NCI-H460 (cell line): ENCODE results near the gene PIK3R6. TPM values are rescaled to one million over a fixed set of nuclear protein-coding genes. Genes with fewer than 3 reads are reported as not detected.
"Not testable (repeated sequence)": the region's sequence is repeated elsewhere in the genome, so short reads cannot be mapped to it uniquely, and the experiment has no call there.

Source experiments
- DNase-seq: peaks from one replicate; pipeline ENCODE4 v3.0.0-alpha.2; 2016; ENCODE audit warnings: low read depth; ENCODE audit errors: extremely low read depth
- total RNA-seq: library from RNA; depleted of rRNA; stranded (reverse); fragments of >200 nt; shearing (Covaris generic); gene quantifications from 2 replicates; pipeline ENCODE4 v1.2.3, GENCODE V29; 2014

The PIK3R6 gene
- total RNA-seq, 1 experiment from 2014 or later, result not detected

DNA sequence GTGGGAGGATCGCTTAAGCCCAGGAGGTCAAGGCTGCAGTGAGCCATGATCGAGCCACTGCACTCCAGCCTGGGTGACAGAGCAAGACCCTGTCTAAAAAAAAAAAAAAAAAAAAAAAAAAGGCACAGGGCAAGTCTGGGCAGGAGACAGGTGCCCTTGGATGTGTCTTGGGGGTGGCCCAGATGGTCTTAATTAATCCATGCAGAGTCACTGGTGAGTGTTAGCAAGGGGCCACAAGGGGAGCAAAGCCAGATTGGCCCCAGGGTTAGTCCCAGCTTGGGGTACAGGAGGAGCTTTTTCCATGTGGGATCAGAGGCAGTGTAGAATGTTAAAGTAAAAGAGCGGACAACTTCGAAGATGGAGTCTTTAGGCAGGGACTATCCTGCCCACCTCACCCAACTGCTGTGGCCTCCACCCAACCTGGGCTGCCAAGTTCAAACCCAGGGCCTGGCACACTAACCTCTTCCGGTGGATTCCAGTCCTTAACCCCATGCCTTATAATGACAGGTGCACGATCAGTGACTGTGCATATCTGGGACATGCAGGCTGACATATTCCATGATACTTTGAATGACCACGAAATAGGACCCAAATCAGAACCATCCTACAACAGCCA lies 36.1 kb downstream of the PIK3R6 start:
- DNase-seq, result no peak

DNA sequence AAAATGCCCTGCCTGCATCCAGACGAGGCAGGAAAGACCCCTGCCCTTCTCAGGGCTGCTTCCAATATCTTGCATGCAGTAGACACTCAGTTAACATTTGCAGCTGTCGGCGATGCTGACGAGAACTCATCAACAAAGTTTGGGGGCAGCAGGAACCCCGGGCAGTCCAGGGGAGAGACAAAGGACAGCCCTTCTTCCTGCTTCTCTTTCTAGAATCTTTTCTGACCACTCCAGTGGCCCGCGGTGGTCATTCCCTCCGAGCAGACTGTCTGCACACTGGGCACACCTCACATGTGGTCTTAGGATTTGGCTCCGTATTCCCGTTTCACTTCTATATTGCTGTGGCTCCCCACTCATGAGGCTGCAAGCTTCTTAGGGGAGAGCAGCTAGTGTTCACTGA lies 37.3 kb downstream of the PIK3R6 start:
- no peak for DNase-seq

DNA sequence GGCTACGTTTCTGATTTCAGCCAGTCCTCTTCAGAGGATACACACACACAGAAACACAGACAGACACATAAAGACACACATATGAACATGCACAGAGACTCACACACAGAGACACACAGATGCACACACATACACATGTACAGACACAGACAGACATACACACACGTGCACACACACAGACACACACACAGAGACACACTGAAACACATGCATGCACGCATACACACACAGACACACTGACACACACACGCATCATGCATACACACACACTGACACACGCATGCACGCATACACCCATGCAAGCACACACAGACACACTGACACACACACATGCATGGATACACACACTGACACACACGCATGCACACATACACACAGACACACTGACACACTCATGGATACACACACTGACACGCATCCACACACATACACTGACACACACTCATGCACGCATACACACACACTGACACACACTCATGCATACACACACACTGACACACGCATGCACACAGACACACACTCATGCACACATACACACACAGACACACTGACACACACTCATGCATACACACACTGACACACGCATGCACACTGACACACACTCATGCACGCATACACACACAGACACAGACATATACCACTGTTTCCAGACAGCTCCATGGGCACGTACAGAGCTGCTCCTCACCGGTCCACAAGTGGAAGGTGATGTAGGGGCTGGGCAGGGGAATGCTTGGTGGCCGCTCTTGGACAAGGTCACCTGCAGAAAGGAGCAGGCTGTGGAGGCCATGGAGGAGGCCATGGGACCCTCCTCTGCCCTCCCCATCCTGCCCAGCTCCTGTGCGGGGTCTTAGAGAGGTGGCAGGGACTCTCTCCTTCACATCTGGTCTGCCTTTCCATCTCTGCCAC lies 38.2 kb downstream of the PIK3R6 start:
- DNase-seq, result no peak

DNA sequence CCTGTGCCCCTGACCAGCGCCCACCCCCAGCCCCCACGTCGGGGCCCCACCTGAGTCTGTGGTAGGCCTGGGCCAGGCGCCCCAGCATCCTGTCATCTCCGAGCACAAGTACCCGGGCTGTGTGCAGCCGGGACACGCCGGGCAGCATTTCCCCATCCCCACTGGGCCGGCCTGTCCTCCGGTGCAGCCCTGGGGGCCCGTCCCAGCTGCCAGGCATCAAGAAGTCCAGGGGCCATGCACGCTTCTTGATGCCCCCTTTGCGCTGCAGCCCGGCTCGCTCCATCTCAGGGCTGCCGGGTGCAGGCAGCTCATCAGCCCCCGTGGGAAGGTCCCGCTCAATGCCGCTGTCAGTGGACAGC lies 39.0 kb downstream of the PIK3R6 start:
- no peak for DNase-seq

DNA sequence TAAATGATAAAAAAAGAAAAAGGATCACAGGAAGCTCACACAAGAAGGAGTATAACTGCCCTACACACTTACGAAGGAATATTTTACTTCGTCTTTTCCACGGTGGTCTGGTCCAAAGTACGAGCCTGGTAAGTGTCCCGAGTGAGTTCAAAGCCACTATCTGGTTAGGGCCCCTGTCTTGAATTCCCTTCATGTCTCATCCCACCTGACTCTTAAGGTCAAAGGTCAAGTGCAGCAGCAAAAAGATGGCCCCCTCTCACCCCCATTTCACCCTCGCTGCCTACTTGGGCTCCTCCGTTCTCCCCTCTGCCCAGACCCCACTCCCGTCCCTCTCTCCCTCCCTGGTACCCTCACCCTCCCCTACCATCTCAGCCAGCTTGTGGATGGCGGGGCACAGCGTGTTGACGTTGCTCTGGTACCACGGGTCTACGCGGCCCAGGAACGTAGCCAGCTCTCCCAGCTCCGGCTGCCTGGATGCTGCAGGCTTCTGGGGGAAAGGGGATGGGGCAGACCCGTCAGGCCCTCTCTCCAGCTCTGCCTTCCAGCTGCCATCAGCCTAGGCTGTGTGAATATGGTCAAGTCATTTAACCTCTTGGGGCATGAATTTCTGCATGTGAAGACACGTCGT lies 40.6 kb downstream of the PIK3R6 start:
- no peak for DNase-seq

DNA sequence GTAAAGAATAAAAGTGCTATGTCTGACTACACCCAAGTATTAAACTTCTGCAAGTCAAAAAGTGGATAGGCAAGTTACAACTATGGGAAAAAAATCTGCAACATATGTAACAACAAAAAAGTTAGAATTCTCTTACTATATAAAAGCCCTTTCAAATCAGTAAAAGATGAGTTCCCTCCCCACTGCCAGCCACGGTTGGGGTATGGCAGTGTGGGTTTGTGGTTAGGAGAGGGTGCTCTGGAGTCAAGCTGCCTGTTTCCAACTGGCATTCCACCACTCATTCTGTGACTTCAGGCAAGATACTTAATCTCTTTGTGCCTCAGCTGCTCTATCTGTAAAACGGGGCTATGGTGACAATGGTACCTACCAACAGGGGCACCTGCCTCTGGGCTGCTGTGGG lies 41.7 kb downstream of the PIK3R6 start:
- DNase-seq, result no peak

DNA sequence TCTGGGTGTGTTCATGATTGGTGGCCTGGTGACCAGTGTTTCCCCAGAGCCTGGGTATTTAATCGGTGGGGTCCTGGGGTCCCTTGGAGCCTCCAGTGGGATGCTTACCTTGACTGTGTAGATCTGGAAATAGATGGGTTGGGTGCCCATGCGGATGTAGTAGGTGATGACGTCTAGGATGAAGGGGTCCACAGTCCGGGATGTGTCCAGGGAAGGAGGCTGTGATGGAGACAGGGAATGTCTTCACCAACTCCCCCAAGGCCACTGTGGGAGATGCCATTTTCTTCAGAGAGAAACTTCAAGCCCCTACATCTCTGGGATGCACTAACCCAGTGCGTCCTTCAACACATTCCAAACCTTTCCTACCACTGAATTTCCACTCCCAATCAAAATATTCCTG lies 44.2 kb downstream of the PIK3R6 start:
- DNase-seq, result no peak

DNA sequence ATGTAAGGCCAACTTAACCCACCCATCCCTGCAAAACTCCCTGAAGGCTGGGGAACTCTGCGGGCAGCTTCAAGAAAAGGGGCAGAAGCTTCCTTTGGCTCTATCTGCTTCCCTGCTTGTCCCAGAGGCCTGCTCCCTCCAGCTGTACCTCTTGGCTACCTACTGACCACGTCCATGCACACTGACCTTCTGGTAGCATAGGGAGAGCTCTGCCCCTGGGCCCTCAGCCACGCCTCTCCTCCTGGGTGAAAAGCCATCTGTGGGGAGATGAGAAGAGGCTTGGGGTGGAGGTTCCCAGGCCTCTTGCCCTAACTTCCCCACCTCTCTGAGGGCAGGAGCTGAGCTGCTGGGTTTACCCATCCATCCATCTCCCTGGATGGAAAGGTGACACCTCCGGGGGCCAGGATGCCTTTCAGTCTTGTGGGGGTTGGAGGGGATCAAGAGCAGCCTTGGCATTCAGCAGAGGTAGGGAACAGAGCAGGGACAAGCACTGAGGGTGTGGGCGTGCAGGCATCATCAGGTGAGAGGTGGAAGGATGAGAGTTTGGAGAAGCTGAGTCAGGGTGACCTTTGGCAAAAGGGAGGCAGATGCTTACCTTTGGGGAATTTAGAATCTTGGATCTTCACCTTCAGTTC lies 45.0 kb downstream of the PIK3R6 start:
- no peak for DNase-seq

DNA sequence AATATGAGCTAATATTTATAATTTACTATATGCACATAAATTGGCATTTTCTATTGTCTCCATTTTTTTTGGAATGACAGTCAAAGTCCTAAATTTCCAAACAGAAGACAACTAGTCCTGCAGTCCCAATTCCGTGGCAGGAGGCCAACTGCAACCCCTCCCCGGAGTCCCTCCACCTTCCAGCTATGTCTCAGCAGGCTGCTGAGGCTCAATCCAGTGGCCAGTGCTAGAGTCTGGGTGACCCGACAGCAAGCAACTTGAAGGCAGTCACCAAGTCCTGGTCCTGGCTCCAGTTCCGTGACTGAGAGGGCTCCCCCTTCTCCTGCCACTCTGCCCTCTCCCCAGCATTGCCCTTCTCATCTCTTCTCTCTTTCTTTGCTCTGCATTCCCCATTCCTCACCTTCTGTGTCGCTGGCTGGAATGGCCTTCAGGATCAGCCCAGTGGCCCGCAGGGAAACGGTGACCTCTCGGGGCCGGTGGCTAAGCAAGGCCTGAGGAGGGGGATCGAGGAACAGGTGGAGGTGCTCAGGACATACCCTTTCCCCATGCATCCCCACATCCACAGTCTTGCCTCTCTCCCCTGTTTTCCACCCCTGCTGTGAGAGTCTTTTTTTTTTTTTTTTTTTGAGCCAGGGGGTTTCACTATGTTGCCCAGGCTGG lies 45.9 kb downstream of the PIK3R6 start:
- DNase-seq, result no peak

DNA sequence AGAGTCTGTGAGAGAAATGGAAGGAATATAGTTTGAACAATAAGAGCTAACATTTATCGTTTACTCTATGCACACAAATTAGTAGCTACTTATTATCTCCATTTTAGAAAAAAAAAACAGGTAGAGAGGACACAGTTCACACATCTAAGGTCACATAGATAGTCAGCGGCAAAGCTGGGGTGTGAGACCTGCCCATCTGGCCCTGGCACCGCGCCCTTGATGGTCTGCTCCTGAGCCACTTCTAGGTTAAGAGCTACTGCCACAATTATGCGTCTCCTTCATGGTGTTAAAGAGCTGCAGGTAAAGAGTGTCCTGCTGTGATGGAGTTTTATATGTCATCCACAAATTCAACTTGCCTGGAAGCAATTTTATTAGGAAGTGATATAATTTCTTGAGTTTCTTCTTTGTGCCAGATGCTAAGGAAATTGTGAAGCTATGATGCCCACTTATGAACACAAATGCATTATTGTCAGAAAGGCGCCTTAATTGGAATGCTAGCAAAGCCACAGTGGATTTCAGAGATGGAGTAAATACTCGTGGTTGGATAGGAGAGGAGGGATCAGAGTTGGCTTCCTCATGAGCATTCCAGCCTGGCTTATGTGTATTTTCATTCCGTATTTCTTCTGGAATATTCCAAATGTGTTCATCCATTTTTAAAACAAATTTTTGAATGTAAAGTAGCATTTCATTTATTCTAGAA lies 47.0 kb downstream of the PIK3R6 start:
- DNase-seq, result no peak

DNA sequence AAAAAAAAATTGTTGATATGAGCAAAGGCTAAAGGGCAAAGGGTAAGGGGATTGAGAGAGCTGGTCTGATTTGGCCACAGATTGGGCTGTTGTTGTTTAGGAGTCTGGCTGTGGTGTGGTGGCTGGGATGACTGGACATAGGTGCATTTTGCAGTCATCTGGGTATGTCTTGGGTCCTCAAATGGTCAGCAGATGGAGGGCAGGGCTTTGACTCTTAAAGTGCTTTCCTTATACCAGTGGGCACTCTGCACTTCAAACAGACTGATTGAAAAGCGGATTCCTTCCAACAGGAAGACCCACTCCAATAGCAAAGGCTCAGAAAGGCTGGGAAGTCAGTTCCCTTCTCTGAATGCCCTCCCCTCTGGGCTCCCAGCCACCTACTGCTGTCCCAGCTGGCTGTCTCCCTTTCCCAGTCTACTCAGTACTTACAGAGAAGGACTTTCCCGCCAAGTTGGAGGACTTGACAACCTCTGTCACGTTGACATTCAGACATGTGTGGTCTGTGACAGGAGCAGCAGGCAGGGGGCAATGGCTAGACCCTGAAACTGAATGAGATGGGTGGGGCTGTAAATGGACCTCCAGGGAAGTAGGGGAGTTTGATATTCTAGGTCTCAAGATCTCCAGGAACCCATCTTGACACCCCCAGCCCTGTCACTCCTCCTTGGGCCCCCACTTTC lies 48.7 kb downstream of the PIK3R6 start:
- no peak for DNase-seq

DNA sequence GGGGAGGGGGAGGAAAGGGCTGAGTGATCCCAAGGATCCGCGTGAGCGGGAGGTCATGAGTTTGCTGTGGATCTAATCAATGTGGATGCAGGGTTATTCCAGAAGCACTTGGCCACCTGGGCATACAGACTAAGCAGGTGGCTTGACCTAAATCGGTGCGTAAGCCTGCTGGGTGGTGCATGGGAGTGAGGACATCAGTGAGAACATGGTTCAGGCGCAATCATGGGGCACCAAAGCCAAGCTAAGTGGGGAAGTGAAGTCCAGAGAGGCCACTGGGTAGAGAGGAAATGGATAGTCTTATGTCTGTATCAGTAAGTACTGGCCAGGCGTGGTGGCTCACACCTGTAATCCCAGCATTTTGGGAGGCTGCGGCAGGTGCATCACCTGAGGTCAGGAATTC lies 49.4 kb downstream of the PIK3R6 start:
- no peak for DNase-seq

DNA sequence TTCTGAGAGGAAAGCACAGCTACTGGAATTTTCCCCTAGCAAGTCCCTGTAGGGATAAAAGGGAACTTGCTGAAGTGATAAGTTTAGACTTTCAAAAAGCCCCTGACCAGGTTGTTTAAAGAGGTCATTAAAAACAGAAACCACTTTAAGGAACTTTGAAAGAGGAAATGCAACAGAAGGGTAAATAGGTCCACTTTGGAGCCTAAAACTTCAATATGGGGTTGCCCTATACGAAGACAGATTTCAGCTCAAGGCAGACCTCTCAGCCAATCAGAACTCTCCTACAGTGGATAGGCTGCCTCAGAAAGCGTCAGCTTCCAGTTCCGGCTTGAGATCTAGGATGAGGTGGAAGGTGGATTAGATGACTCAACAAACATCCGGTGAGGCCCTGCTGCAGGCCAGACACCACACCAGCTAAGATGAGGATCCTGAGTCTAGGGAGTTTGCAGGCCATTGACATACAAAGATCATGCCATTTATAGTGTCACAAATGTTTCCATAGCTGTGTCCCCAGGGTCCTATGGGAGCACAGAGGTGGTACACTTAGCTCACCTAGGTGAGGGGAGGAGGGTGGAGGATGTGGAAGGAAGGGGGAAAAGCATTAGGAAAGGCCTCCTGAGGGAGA lies 60.4 kb downstream of the PIK3R6 start:
- DNase-seq, result no peak

DNA sequence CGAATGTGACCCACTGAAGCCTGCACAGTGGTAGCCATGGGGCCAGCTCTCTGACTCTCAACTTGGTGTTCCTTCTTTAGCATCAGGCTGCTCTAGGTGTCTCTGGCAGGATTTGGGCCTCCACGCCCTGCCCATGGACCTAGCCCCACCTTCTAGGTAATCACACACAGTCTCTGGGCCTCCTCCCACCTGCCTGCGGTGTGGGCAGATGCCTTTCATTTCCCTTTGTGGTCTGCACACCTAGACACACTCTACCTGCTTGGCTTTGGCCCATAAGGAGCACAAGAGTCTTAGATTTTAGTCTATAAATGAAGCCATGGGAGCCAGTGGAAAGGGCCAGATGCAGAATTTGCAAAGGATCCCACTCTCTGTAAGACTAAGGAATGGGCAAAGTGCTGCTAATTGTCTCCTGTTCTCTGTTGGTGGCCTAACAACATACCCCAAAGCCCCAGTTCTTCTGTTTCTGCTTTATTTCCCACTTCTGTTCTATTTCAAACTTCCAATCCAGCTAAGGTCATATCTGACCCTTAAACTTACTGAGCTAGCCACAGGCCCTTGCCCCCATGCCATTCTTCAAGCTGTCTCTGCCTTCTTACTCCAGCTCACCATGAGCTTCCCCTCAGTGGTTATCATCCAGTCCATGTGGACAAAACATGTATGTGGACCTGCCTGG lies 61.1 kb downstream of the PIK3R6 start:
- no peak for DNase-seq

DNA sequence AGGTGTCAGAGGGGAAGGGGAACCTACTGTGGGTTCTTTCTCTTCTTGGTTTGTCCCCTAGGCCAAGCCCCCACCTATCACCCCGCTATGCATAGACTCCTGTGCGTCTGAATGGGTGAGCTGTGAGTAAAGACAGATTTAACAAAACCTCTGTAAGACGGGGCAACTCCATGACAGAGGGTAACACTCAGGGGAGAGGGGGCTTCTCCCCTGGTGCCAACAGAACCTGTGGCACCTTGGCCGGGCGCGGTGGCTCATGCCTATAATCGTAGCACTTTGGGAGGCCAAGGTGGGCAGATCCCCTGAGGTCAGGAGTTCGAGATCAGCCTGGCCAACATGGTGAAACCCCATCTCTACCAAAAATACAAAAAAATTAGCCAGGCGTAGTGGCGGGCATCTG lies 62.1 kb downstream of the PIK3R6 start:
- DNase-seq, result not testable (repeated sequence)

DNA sequence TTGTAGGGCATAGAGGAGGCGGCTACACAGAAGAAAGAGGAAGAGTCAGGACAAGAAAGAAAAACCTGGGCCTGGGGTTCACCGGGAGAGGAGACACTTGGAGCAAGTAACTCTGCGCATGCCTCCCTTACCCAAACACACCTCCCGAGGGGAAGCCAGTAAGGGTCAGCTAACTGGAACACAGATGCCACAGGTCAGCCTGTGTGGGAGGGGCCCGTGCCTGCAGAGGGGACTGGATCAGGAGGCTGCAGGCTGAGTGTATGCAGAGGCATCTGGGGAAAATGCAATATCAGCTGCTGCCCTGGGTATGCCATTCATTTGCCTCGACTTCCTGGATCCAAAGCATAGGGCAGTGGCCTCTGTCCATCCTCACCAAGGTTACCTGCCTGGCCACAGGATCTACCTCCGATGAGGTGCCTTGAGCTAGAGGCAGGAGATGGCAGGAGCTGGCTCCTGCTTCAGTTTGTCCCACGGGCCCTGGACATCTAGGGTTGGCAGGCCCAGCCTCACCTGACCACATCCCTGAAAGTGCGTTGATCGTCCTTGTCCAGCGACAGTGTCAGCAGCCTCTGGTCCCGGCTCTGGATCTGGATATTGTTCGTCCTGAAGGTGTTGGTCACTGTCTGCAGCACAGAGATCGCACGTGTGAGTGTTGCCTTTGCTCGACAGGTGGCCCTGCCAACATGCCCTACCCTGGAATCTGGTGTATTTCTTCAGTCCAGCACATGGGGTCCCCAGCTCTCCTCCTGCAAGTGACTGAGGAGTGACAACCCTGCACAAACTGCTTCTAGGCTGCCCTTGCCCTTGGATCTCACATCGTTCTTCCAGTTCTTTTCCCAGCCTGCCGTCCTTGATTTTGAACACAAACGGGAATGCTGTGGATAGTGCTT lies 63.7 kb downstream of the PIK3R6 start:
- DNase-seq, result no peak

DNA sequence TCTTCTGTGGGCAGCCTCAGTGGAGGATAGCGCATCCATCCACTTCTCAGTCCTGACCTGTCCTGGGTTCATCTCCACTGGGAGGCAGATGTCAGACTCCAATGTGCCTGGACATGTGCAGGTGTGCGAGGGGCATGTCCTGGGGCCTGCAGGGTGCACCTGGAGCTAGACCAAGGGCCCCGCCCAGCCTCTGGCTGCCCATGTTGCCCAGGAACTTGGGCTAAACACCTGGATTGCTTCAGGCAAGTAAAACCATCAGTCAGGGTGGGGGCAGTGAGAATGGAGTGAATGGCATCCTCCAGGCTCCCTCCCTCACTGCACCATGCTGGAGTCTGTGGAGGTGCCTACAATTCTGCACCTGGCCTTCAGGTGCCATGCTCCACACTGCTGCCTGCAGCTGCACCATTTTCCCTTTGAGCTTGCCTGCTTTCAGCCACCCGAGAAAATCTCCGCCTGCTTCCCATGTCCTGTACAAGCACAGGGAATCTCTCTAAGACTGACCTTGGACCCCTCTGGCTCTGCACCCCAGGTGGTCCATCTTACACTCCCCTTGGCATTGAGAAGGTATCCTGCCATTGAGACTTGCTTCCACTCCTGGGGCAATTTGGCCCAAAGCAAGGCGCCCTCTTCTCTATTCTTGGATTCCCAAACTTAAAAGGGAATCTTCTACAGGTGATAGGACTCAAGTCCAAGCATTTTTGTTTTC lies 66.2 kb downstream of the PIK3R6 start:
- DNase-seq, result no peak
